Endothelial cell (in vitro differentiated cells): ENCODE results near the gene TRNP1. TPM values are rescaled to one million over a fixed set of nuclear protein-coding genes. Genes with fewer than 3 reads are reported as not detected.

Source experiments
- DNase-seq: peaks from one replicate; pipeline ENCODE4 v3.0.0; 2021; ENCODE audit warnings: low spot score
- H3K27ac Mint-ChIP-seq: one replicate; pipeline ENCODE4 v1.8.0; 2021; ENCODE audit warnings: mixed read lengths, inconsistent platforms; ENCODE audit not compliant: unreplicated experiment
- H3K27me3 Mint-ChIP-seq: one replicate; pipeline ENCODE4 v1.8.0; 2021; ENCODE audit warnings: mild to moderate bottlenecking, moderate library complexity, mixed read lengths, inconsistent platforms; ENCODE audit not compliant: unreplicated experiment
- H3K36me3 Mint-ChIP-seq: one replicate; pipeline ENCODE4 v1.8.0; 2021; ENCODE audit warnings: mild to moderate bottlenecking, low read depth, mixed read lengths, inconsistent platforms; ENCODE audit not compliant: unreplicated experiment
- H3K4me1 Mint-ChIP-seq: one replicate; pipeline ENCODE4 v1.8.0; 2021; ENCODE audit warnings: mild to moderate bottlenecking, mixed read lengths, inconsistent platforms; ENCODE audit not compliant: unreplicated experiment
- H3K4me3 Mint-ChIP-seq: one replicate; pipeline ENCODE4 v1.8.0; 2021; ENCODE audit warnings: mild to moderate bottlenecking, mixed read lengths, inconsistent platforms; ENCODE audit not compliant: unreplicated experiment
- H3K9me3 Mint-ChIP-seq: one replicate; pipeline ENCODE4 v1.8.0; 2021; ENCODE audit warnings: mixed read lengths, inconsistent platforms; ENCODE audit not compliant: unreplicated experiment
- total RNA-seq: library from RNA; stranded (reverse); fragmentation: NEBNext Ultra II Directional; extraction: Animal tissue kit (Norgen Biotek cat#: 25700); gene quantifications from one replicate; pipeline ENCODE4 v1.2.1, GENCODE V29; 2021; ENCODE audit not compliant: unreplicated experiment
- TF ChIP-seq, protein P1 (sequence below): fragments of 200-600 bp; sonication (generic); IDR thresholded peaks from one replicate; pipeline ENCODE4 v1.5.0; 2021; ENCODE audit warnings: antibody characterized with exemption; ENCODE audit not compliant: unreplicated experiment

TRNP1 gene
- total RNA-seq, 1 donor from 2014 or later: 4.2 TPM

DNA sequence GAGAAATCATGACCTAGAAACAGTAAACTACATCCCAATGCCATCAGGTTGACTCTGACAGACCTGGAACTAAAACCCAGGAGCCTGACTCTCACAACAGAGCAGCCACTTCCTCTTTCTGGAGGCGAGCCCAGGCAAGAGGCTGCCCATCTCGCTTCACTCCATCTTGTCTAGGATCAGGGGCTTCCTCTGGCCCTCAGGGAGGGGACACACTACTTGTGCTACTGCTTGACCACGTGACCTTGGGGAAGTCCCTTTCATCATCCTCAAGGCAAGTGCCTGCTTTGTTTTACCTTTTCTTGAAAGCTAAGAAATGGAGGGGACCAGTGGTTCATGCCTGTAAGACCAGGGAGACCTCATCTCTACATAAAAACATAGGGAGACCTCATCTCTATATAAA lies 21.8 kb downstream of the TRNP1 start:
- no peak for DNase-seq
- no peak overlapping the region for H3K4me3 Mint-ChIP-seq

DNA sequence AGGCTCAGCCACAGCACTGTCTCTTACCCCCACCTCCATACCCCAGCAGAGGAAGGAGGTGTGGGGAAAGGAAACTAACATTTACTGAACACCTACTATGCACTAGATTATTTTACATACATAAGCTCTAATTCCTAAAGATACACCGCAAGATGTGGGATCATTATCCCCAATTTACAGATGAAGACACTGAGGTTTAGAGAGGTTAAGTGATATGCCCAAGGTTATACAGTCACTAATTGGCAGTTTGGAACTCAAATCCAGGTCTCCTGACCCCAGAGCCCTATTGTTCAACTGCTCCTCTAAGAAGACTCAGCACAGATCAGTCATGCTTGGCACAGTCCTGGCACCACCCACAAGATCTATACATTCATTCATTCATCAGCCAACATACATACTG lies 22.9 kb downstream of the TRNP1 start:
- Mint-ChIP-seq H3K4me3 (no peak overlapping the region), H3K36me3 (no peaks in the 10 kb centered on the region), H3K27me3 (no peaks in the 10 kb centered on the region), H3K27ac (no peak overlapping the region), H3K9me3 (no peaks in the 10 kb centered on the region), H3K4me1 (peaks cover 22% of the 10 kb centered on the region)
- TF ChIP-seq, protein P1, sequence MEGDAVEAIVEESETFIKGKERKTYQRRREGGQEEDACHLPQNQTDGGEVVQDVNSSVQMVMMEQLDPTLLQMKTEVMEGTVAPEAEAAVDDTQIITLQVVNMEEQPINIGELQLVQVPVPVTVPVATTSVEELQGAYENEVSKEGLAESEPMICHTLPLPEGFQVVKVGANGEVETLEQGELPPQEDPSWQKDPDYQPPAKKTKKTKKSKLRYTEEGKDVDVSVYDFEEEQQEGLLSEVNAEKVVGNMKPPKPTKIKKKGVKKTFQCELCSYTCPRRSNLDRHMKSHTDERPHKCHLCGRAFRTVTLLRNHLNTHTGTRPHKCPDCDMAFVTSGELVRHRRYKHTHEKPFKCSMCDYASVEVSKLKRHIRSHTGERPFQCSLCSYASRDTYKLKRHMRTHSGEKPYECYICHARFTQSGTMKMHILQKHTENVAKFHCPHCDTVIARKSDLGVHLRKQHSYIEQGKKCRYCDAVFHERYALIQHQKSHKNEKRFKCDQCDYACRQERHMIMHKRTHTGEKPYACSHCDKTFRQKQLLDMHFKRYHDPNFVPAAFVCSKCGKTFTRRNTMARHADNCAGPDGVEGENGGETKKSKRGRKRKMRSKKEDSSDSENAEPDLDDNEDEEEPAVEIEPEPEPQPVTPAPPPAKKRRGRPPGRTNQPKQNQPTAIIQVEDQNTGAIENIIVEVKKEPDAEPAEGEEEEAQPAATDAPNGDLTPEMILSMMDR: no peak
- no peak for DNase-seq

More for the DNA sequence above, 21.8 kb downstream of the TRNP1 start:
- peaks cover 18% of the 10 kb centered on the region for H3K4me1 Mint-ChIP-seq
- H3K9me3 Mint-ChIP-seq: no peaks in the 10 kb centered on the region
- no peak overlapping the region for H3K27ac Mint-ChIP-seq
- H3K27me3 Mint-ChIP-seq: no peaks in the 10 kb centered on the region
- TF ChIP-seq, protein P1: no peak
- H3K36me3 Mint-ChIP-seq: no peaks in the 10 kb centered on the region

DNA sequence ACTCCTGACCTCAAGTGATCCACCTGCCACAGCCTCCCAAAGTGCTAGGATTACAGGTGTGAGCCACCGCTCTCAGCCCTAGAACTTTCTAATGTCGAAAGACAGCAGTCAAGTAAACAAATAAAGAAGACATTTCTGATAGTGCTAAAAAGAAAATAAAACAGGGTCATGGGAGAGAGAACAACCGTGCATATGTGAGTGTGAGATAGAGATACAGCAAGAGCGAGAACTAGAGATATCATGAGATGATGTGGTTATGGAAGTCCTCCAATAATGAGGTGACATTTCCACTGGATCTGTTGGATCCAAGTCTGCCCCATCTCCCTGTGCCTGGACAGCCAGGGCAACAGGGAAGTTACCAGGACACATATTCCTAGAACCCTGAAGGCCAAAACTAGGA lies 23.7 kb downstream of the TRNP1 start:
- Mint-ChIP-seq H3K27me3 (peaks cover 2% of the 10 kb centered on the region), H3K9me3 (no peaks in the 10 kb centered on the region), H3K4me1 (peaks cover 24% of the 10 kb centered on the region), H3K4me3 (no peak overlapping the region), H3K36me3 (no peaks in the 10 kb centered on the region), H3K27ac (no peak overlapping the region)
- TF ChIP-seq, protein P1: no peak
- no peak for DNase-seq

DNA sequence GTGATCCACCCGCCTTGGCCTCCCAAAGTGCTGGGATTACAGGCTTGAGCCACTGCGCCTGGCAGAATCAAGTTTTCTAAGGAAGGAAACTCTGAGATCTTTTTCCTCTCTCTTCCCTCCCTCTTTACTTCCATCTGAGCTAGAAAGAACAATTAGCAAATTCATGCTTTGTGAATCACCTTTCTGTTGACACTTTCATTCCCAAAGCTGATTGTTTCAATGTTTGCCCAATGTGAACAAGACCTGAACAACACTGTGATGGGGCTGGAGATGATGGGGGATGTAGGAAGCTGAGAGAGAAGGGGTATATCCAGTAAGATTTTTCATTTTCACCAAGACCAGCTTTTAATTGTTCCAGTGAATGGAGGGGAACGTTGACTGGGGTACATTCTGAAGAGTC lies 24.8 kb downstream of the TRNP1 start:
- no peaks in the 10 kb centered on the region for H3K9me3 Mint-ChIP-seq
- no peaks in the 10 kb centered on the region for H3K36me3 Mint-ChIP-seq
- TF ChIP-seq, protein P1: no peak
- peaks cover 2% of the 10 kb centered on the region for H3K27me3 Mint-ChIP-seq
- no peak overlapping the region for H3K4me3 Mint-ChIP-seq
- H3K27ac Mint-ChIP-seq: peak overlapping the region; percentile 62
- no peak for DNase-seq
- H3K4me1 Mint-ChIP-seq: peaks cover 25% of the 10 kb centered on the region

DNA sequence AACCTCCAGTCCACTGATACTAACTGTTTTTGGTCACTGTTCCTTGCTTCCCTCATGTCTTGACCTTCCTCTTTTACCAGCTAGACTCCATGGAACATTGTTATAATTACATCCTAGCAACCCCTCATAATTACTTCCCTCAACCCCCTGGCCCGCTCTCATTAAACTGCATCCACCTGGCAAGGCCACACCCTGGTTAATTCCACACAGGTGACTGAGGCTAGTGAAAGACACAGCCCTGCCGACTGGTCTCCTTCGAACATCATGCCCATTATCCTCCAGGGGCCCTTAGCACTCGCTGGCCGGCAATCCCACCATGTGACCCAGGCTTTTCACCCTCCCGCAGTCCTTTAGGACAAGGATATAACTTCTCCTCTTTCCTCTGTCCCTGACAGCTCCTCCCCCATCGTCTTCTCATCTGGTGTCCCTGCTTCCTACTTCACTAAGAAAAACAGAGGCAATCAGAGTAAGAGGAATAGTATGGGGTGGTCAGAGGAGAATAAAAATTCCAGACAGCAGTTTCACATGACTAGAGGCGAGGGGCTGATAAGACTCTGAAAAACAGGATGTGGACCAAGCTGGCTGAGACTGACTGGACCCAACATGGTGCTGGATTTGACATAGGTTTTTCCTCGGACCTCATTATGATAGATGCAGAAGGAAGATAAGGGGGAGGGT lies 28.0 kb downstream of the TRNP1 start:
- no peaks in the 10 kb centered on the region for H3K9me3 Mint-ChIP-seq
- no peaks in the 10 kb centered on the region for H3K36me3 Mint-ChIP-seq
- H3K4me3 Mint-ChIP-seq: peak overlapping the region; percentile 4
- TF ChIP-seq, protein P1: no peak
- peak overlapping the region; percentile 27 for H3K27ac Mint-ChIP-seq
- H3K27me3 Mint-ChIP-seq: peaks cover 4% of the 10 kb centered on the region
- peaks cover 22% of the 10 kb centered on the region for H3K4me1 Mint-ChIP-seq
- DNase-seq: no peak
